Psoas muscle (tissue), 8 donors: ENCODE measurements around the gene KIAA1671. TPM values are rescaled to one million over a fixed set of nuclear protein-coding genes. Genes with fewer than 3 reads are reported as not detected.

Experiments used
- ATAC-seq, 4 donors: fragments of 200-7000 bp; cut with Tn5 transposase; one replicate each; pipeline ENCODE4 v1.9.1; 2020; ENCODE audit warnings: moderate library complexity in 3 of 4, mild to moderate bottlenecking in 2 of 4
- DNase-seq, 2 donors: peaks; one replicate each; pipeline ENCODE4 v3.0.0-alpha.2; 2020
- H3K27ac ChIP-seq: fragments of 200-600 bp; one replicate; pipeline ENCODE4 v1.8.0; 2022
- H3K27me3 ChIP-seq, 3 donors: fragments of 200-600 bp in 1 of 3; one replicate each; pipeline versions ENCODE4 v1.6.1 to v1.8.0; 2013 to 2022; ENCODE audit warnings: low read length in 2 of 3, mild to moderate bottlenecking in 2 of 3, moderate library complexity in 1 of 3; ENCODE audit not compliant: insufficient read depth in 3 of 3
- H3K36me3 ChIP-seq, 2 donors: fragments of 200-600 bp in 1 of 2; one replicate each; pipeline versions ENCODE4 v1.6.1 to v1.8.0; 2013 to 2022; ENCODE audit warnings: low read depth in 1 of 2, mild to moderate bottlenecking in 1 of 2, moderate library complexity in 1 of 2; ENCODE audit not compliant: insufficient read depth in 1 of 2
- H3K4me1 ChIP-seq: fragments of 200-600 bp; one replicate; pipeline ENCODE4 v1.8.0; 2022
- H3K4me3 ChIP-seq: fragments of 200-600 bp; one replicate; pipeline ENCODE4 v1.8.0; 2022; ENCODE audit warnings: mild to moderate bottlenecking
- H3K9me3 ChIP-seq: fragments of 200-600 bp; one replicate; pipeline ENCODE4 v1.8.0; 2022
- CTCF ChIP-seq: fragments of 200-600 bp; IDR thresholded peaks from one replicate; pipeline ENCODE4 v1.8.0; 2022; ENCODE audit warnings: antibody characterized with exemption
- WGBS, 3 donors: extraction: QIAGEN DNeasy Blood & Tissue Kit; methylation state at CpG; one replicate each; pipeline versions ENCODE4 v1.1.6 to v1.1.7; 2013; 5-methylcytosine and 5-hydroxymethylcytosine counted together
- intact Hi-C, 2 donors: fragments of 100-400 bp; cut with DNase I; formaldehyde crosslinking; loops; one replicate each; pipeline versions ENCODE4 v1.11.0 to v1.14.2; 2022
- polyA plus RNA-seq, 3 donors: library from polyadenylated mRNA; stranded (reverse); fragments of 200-250 nt; gene quantifications; one replicate each; pipeline ENCODE4 v1.2.3, GENCODE V29; 2013
- total RNA-seq, 4 donors: library from RNA; stranded (reverse); fragmentation: NEBNext Ultra II Directional in 2 of 4; extraction: Animal tissue kit (Norgen Biotek cat#: 25700) in 2 of 4; gene quantifications; one replicate each; pipeline versions ENCODE4 v1.2.1 to v1.2.4, GENCODE V29; 2021 to 2023
- donor health status: healthy with polysubstance abuse.
- donor health status: DM: no; HTN: no; CAD: no; lungs with moderate emphysema.
- donor health status: Bipolar disorder and iron deficiency.
- donor health status: healthy.
- donor health status: DM: yes; HTN: yes; CAD: no.
- donor health status: DM: no; HTN: no; CAD: no.
- donor health status: DM: no; HTN: no; CAD: no.
- donor health status: DM: yes; HTN: yes; CAD: no.

The KIAA1671 gene
- total and polyA plus RNA-seq, 7 donors = 1.9 to 56.9 (median 15.8) TPM

GRCh38 chr22:25078591-25078990 lies 126.1 kb downstream of the KIAA1671 start:
- no peak for TF ChIP-seq CTCF
- H3K4me3 ChIP-seq = no peak overlapping the region
- H3K9me3 ChIP-seq = no peaks in the 10 kb centered on the region
- no peaks in the 10 kb centered on the region for H3K27me3 ChIP-seq
- H3K27ac ChIP-seq = peak overlapping the region; percentile 16
- 61 to 89% (median 66%) methylated on average over 6 of the region's 6 CpGs for WGBS, 3 donors
- no peaks in the 10 kb centered on the region for H3K36me3 ChIP-seq
- H3K4me1 ChIP-seq = no peaks in the 10 kb centered on the region
- DNase-seq = no peak
- intact Hi-C loops = loop anchor here in 1 of 2 donors (10.0 kb wide), 1 partner anchor 256 kb away; no protein-coding TSS in a partner anchor
- peak in 3 of 4 donors; percentile 32 to 62 (median 57) for ATAC-seq

GRCh38 chr22:25080855-25081254 lies 128.3 kb downstream of the KIAA1671 start:
- intact Hi-C loops = no loop called here
- Histone ChIP-seq H3K36me3 (no peaks in the 10 kb centered on the region), H3K9me3 (no peaks in the 10 kb centered on the region), H3K27me3 (no peaks in the 10 kb centered on the region), H3K27ac (no peak overlapping the region), H3K4me3 (no peak overlapping the region), H3K4me1 (no peaks in the 10 kb centered on the region)
- DNase-seq (no peak), ATAC-seq (no peak)
- TF ChIP-seq CTCF = no peak
- 65 to 78% (median 73%) methylated on average over 3 of the region's 3 CpGs for WGBS, 3 donors

GRCh38 chr22:25081409-25081824 lies 128.9 kb downstream of the KIAA1671 start:
- intact Hi-C loops = no loop called here
- Histone ChIP-seq H3K36me3 (no peaks in the 10 kb centered on the region), H3K4me3 (no peak overlapping the region), H3K27ac (no peak overlapping the region), H3K9me3 (no peaks in the 10 kb centered on the region), H3K27me3 (no peaks in the 10 kb centered on the region), H3K4me1 (no peaks in the 10 kb centered on the region)
- DNase-seq (no peak), ATAC-seq (peak in 3 of 4 donors; percentile 16 to 54 (median 53))
- WGBS, 3 donors = 21 to 34% (median 21%) methylated on average over 3 of the region's 3 CpGs
- TF ChIP-seq CTCF = peak; percentile 38

GRCh38 chr22:25082096-25082495 lies 129.6 kb downstream of the KIAA1671 start:
- Histone ChIP-seq H3K27me3 (no peaks in the 10 kb centered on the region), H3K4me3 (no peak overlapping the region), H3K36me3 (no peaks in the 10 kb centered on the region), H3K9me3 (no peaks in the 10 kb centered on the region), H3K4me1 (no peaks in the 10 kb centered on the region), H3K27ac (no peak overlapping the region)
- DNase-seq (no peak), ATAC-seq (no peak)
- intact Hi-C loops = no loop called here
- 90 to 95% (median 94%) methylated on average over 3 of the region's 3 CpGs for WGBS, 3 donors
- TF ChIP-seq CTCF = no peak

- DNase-seq (no peak), ATAC-seq (no peak)
- intact Hi-C loops = no loop called here
- WGBS, 3 donors = 57 to 69% (median 62%) methylated on average over 2 of the region's 2 CpGs
- Histone ChIP-seq H3K27me3 (no peaks in the 10 kb centered on the region), H3K4me3 (no peak overlapping the region), H3K27ac (no peak overlapping the region), H3K9me3 (no peaks in the 10 kb centered on the region), H3K4me1 (no peaks in the 10 kb centered on the region), H3K36me3 (no peaks in the 10 kb centered on the region)
- no peak for TF ChIP-seq CTCF
Measured at GRCh38 chr22:25083056-25083806, 130.7 kb downstream of the KIAA1671 start.
